WTC11 (cell line): Measurements from ENCODE around the gene MRTFB. TPM values are rescaled to one million over a fixed set of nuclear protein-coding genes. Genes with fewer than 3 reads are reported as not detected.

Experiments used
- ATAC-seq: fragments of 200-7000 bp; cut with Tn5 transposase; 2 replicates; pipeline ENCODE4 v1.10.0; 2021; ENCODE audit warnings: mild to moderate bottlenecking, moderate library complexity
- CTCF ChIA-PET: fragments of 300-600 bp; sonication (Branson Sonifier 250); formaldehyde crosslinking; loops from one replicate; lab custom pipeline; 2021; ENCODE audit warnings: antibody characterized with exemption; lab: Charles Lee
- POLR2A ChIA-PET: fragments of 350-600 bp; sonication (Branson Sonifier 250); formaldehyde crosslinking; loops from one replicate; lab custom pipeline; 2021; ENCODE audit warnings: antibody characterized with exemption; lab: Charles Lee
- DNase-seq: peaks from one replicate; pipeline ENCODE4 v3.0.0; 2021; ENCODE audit warnings: low spot score
- H3K27ac Mint-ChIP-seq: 2 replicates; pipeline ENCODE4 v1.8.0; 2021; ENCODE audit warnings: mixed read lengths
- H3K27me3 Mint-ChIP-seq: 2 replicates; pipeline ENCODE4 v1.8.0; 2021; ENCODE audit warnings: low read depth, mild to moderate bottlenecking, moderate library complexity, mixed read lengths
- H3K36me3 Mint-ChIP-seq: 2 replicates; pipeline ENCODE4 v1.8.0; 2021; ENCODE audit warnings: mixed read lengths
- H3K4me1 Mint-ChIP-seq: 2 replicates; pipeline ENCODE4 v1.8.0; 2022; ENCODE audit warnings: mixed read lengths
- H3K4me3 Mint-ChIP-seq: 2 replicates; pipeline ENCODE4 v1.8.0; 2021; ENCODE audit warnings: mild to moderate bottlenecking, moderate library complexity, mixed read lengths
- H3K9me3 Mint-ChIP-seq: 2 replicates; pipeline ENCODE4 v1.8.0; 2021; ENCODE audit warnings: mixed read lengths
- ELF4 ChIP-seq: sonication (generic); formaldehyde crosslinking; IDR thresholded peaks from 2 replicates; pipeline ENCODE4 v1.8.1; 2022; ENCODE audit warnings: low read depth, mild to moderate bottlenecking, moderate library complexity, missing genetic modification reagents
- ESRRA ChIP-seq: sonication (generic); formaldehyde crosslinking; IDR thresholded peaks from 2 replicates; pipeline ENCODE4 v1.8.1; 2022; ENCODE audit warnings: mild to moderate bottlenecking, missing genetic modification reagents, borderline replicate concordance
- ETV6 ChIP-seq: sonication (generic); formaldehyde crosslinking; IDR thresholded peaks from 2 replicates; pipeline ENCODE4 v1.8.1; 2022; ENCODE audit warnings: mild to moderate bottlenecking, missing genetic modification reagents
- GTF2I ChIP-seq: fragments of 250-450 bp; sonication (Bioruptor Pico); conservative IDR thresholded peaks from 2 replicates; pipeline ENCODE4 v1.4.0; 2021; ENCODE audit warnings: mild to moderate bottlenecking
- JUN ChIP-seq: sonication (generic); formaldehyde crosslinking; IDR thresholded peaks from 2 replicates; pipeline ENCODE4 v1.8.0; 2023; ENCODE audit warnings: mild to moderate bottlenecking, missing genetic modification reagents
- NFYB ChIP-seq: sonication (generic); formaldehyde crosslinking; conservative IDR thresholded peaks from 2 replicates; pipeline ENCODE4 v1.8.0; 2022; ENCODE audit warnings: low read depth, missing genetic modification reagents
- NR2C2 ChIP-seq: sonication (generic); formaldehyde crosslinking; IDR thresholded peaks from 2 replicates; pipeline ENCODE4 v1.8.0; 2022; ENCODE audit warnings: mild to moderate bottlenecking, missing genetic modification reagents
- NR3C1 ChIP-seq: sonication (generic); formaldehyde crosslinking; conservative IDR thresholded peaks from 2 replicates; pipeline ENCODE4 v1.8.1; 2023; ENCODE audit warnings: low read depth, mild to moderate bottlenecking, missing genetic modification reagents
- RORB ChIP-seq: fragments of 250-450 bp; sonication (Bioruptor Pico); IDR thresholded peaks from 2 replicates; pipeline ENCODE4 v1.9.0; 2021; ENCODE audit warnings: mild to moderate bottlenecking
- SP1 ChIP-seq: sonication (generic); formaldehyde crosslinking; conservative IDR thresholded peaks from 2 replicates; pipeline ENCODE4 v1.8.1; 2022; ENCODE audit warnings: missing genetic modification reagents
- TP53 ChIP-seq: sonication (generic); formaldehyde crosslinking; IDR thresholded peaks from 2 replicates; pipeline ENCODE4 v1.8.1; 2023; ENCODE audit warnings: mild to moderate bottlenecking, missing genetic modification reagents
- ZBTB21 ChIP-seq: sonication (generic); formaldehyde crosslinking; IDR thresholded peaks from 2 replicates; pipeline ENCODE4 v1.8.1; 2023; ENCODE audit warnings: mild to moderate bottlenecking, missing genetic modification reagents, borderline replicate concordance
- ZNF121 ChIP-seq: sonication (generic); formaldehyde crosslinking; IDR thresholded peaks from 2 replicates; pipeline ENCODE4 v1.8.0; 2023; ENCODE audit warnings: missing genetic modification reagents
- ZNF423 ChIP-seq: fragments of 250-450 bp; sonication (Bioruptor Pico); IDR thresholded peaks from 2 replicates; pipeline ENCODE4 v2.1.2; 2022; ENCODE audit warnings: mild to moderate bottlenecking, moderate library complexity
- total RNA-seq: library from RNA; stranded (reverse); gene quantifications from 3 replicates; pipeline ENCODE4 v1.2.3, GENCODE V29; 2021
- TF ChIP-seq, protein P1 (sequence below): sonication (generic); formaldehyde crosslinking; IDR thresholded peaks from 2 replicates; pipeline ENCODE4 v1.8.1; 2023; ENCODE audit warnings: mild to moderate bottlenecking, missing genetic modification reagents, moderate library complexity
- TF ChIP-seq, protein P2 (sequence below): sonication (generic); formaldehyde crosslinking; IDR thresholded peaks from 2 replicates; pipeline ENCODE4 v1.8.1; 2022; ENCODE audit warnings: mild to moderate bottlenecking, missing genetic modification reagents, moderate library complexity, borderline replicate concordance
- TF ChIP-seq, protein P3 (sequence below): fragments of 250-450 bp; sonication (Bioruptor Pico); IDR thresholded peaks from 2 replicates; pipeline ENCODE4 v1.9.0; 2021; ENCODE audit warnings: mild to moderate bottlenecking, borderline replicate concordance

MRTFB gene
- total RNA-seq, 1 experiment from 2014 or later, result 30.8 TPM

DNA sequence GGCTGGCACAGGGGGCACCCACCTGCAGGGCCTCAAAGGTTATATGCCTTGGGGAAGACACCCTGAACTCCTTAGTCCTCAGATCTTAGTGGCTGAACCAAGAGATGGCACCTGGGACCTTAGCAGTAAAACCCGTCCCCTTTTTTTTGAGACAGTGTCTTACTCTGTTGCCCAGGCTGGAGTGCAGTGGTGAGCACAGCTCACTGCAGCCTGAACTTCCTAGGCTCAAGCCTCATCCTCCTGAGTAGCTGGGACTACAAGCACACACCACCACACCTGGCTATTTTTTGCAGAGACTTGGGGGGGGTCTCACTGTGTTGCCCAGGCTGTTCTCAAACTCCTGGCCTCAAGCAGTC lies 237.2 kb downstream of the MRTFB start:
- H3K4me3 Mint-ChIP-seq, result no peak overlapping the region
- H3K9me3 Mint-ChIP-seq, result no peaks in the 10 kb centered on the region
- no peak for ATAC-seq
- POLR2A ChIA-PET, result no interaction called here
- H3K27ac Mint-ChIP-seq, result no peak overlapping the region; the same call in 1 of the 2 replicates
- no peak for TF ChIP-seq SP1 (CRISPR knock-in tag)
- TF ChIP-seq ZNF121 (CRISPR knock-in tag), result peak; percentile 98
- CTCF ChIA-PET, result interaction anchor here (0.7 to 1.9 kb wide), 6 partner anchors 9 to 385 kb away, joined by 3 to 6 read pairs (median 4); no protein-coding TSS in a partner anchor
- H3K4me1 Mint-ChIP-seq, result peaks cover 71% of the 10 kb centered on the region
- H3K36me3 Mint-ChIP-seq, result peaks cover 4% of the 10 kb centered on the region; the same call in 1 of the 2 replicates
- DNase-seq, result no peak
- H3K27me3 Mint-ChIP-seq, result peaks cover 5% of the 10 kb centered on the region; the same call in 1 of the 2 replicates

DNA sequence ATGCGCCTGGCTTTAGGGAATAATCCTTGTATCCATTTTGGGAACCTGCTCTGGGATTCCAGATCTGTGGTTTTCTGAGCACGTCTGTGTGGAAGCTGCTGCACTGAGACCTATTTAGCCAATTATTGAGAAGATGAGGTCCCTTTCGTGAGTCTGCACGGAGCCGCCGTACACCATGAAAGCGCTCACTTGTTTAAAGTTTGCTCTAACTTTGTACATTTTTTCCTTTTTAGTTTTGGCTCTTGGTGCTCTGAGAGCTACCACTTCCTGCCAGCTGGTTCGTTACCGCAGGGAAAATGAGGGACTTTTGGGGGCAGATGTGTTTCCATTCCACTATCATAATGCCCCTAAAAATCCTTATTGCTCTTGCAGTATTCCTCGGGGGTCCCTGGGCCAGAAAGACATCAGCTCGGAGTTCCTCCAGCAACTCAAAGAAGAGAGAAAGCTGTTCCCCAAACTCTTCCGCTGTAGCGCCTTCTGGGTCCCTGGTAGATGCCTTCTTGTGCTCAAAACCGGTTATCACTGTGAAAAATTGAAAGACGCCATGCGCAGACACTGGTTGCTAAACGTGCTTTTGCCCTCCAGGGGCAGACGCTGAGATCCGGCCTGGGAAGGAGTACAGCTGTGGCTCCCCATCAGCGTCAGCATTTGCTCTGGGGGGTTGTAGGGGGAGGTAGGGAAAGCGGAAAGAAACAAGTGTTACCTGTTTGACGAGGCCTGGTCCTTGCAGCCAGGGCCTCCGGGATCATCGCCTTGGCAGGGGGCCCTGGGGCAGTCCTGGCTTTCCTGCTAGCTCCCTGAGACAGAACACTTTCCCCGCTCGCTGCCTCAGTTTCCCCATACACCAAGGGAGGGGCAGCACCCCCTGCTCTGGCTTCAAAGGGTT lies 238.1 kb downstream of the MRTFB start:
- peak; percentile 65 for DNase-seq
- peak overlapping the region; percentile 36; the same call in 1 of the 2 replicates for H3K4me3 Mint-ChIP-seq

DNA sequence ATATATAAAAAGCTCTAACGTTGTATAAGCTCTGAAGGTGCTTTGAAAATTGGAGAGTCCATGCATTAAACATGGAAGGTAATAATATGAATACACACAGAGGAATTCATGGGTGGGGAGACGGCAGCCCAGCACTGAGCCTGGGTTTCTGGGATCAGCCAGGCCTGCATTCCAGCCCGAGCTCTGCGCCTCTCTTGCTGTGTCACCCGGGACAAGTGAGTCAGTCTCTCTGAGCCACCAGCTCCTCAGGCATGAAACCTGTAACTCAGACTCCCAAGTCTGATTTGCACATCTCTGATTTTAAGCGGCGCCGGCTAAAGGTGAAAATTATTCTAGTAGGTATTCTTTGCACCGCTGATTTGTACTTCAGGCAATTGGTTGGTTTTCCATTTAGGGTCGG lies 238.8 kb downstream of the MRTFB start:
- ATAC-seq (no peak; the same call in 1 of the 2 replicates), DNase-seq (no peak)
- H3K36me3 Mint-ChIP-seq, result peaks cover 4% of the 10 kb centered on the region; the same call in 1 of the 2 replicates
- H3K27me3 Mint-ChIP-seq, result no peaks in the 10 kb centered on the region
- H3K4me3 Mint-ChIP-seq, result no peak overlapping the region; the same call in 1 of the 2 replicates
- peaks cover 66% of the 10 kb centered on the region for H3K4me1 Mint-ChIP-seq
- H3K27ac Mint-ChIP-seq, result peak overlapping the region; percentile 95
- no peak for TF ChIP-seq ELF4 (CRISPR knock-in tag)
- TF ChIP-seq ETV6, result no peak
- no peak for TF ChIP-seq JUN
- no peak for TF ChIP-seq NFYB
- no peak for TF ChIP-seq ESRRA (CRISPR knock-in tag)
- TF ChIP-seq NR2C2 (CRISPR knock-in tag), result no peak
- TF ChIP-seq, protein P1, sequence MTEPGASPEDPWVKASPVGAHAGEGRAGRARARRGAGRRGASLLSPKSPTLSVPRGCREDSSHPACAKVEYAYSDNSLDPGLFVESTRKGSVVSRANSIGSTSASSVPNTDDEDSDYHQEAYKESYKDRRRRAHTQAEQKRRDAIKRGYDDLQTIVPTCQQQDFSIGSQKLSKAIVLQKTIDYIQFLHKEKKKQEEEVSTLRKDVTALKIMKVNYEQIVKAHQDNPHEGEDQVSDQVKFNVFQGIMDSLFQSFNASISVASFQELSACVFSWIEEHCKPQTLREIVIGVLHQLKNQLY (CRISPR knock-in tag), result no peak
- TF ChIP-seq SP1 (CRISPR knock-in tag), result no peak
- no peak for TF ChIP-seq RORB (CRISPR knock-in tag)
- no peak for TF ChIP-seq NR3C1 (CRISPR knock-in tag)
- no peaks in the 10 kb centered on the region for H3K9me3 Mint-ChIP-seq
- ChIA-PET CTCF (interaction anchor here (0.5 to 2.5 kb wide), 16 partner anchors 9 to 386 kb away, joined by 3 to 16 read pairs (median 4); no protein-coding TSS in a partner anchor), POLR2A (interaction anchor here (0.5 to 1.5 kb wide), 2 partner anchors 8 to 287 kb away, joined by 3 to 5 read pairs; no protein-coding TSS in a partner anchor)

More for the DNA sequence above, 238.1 kb downstream of the MRTFB start:
- H3K4me1 Mint-ChIP-seq, result peaks cover 71% of the 10 kb centered on the region
- peaks cover 4% of the 10 kb centered on the region; the same call in 1 of the 2 replicates for H3K27me3 Mint-ChIP-seq
- peak overlapping the region; percentile 95 for H3K27ac Mint-ChIP-seq
- H3K36me3 Mint-ChIP-seq, result peaks cover 4% of the 10 kb centered on the region; the same call in 1 of the 2 replicates
- ChIA-PET CTCF (interaction anchor here (0.5 to 2.5 kb wide), 12 partner anchors 10 to 255 kb away, joined by 3 to 16 read pairs (median 4); no protein-coding TSS in a partner anchor), POLR2A (interaction anchor here (0.5 to 1.5 kb wide), 3 partner anchors 8 to 288 kb away, joined by 3 to 5 read pairs (median 3); no protein-coding TSS in a partner anchor)
- no peaks in the 10 kb centered on the region for H3K9me3 Mint-ChIP-seq
- 0 out of 2 replicates have a peak, but pooled peaks have one; percentile 29 for TF ChIP-seq TP53 (CRISPR knock-in tag)
- TF ChIP-seq ZBTB21 (CRISPR knock-in tag), result peak; percentile 72; the same call in 1 of the 2 replicates
- TF ChIP-seq, protein P2, sequence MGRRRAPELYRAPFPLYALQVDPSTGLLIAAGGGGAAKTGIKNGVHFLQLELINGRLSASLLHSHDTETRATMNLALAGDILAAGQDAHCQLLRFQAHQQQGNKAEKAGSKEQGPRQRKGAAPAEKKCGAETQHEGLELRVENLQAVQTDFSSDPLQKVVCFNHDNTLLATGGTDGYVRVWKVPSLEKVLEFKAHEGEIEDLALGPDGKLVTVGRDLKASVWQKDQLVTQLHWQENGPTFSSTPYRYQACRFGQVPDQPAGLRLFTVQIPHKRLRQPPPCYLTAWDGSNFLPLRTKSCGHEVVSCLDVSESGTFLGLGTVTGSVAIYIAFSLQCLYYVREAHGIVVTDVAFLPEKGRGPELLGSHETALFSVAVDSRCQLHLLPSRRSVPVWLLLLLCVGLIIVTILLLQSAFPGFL (CRISPR knock-in tag), result no peak
- TF ChIP-seq, protein P3, sequence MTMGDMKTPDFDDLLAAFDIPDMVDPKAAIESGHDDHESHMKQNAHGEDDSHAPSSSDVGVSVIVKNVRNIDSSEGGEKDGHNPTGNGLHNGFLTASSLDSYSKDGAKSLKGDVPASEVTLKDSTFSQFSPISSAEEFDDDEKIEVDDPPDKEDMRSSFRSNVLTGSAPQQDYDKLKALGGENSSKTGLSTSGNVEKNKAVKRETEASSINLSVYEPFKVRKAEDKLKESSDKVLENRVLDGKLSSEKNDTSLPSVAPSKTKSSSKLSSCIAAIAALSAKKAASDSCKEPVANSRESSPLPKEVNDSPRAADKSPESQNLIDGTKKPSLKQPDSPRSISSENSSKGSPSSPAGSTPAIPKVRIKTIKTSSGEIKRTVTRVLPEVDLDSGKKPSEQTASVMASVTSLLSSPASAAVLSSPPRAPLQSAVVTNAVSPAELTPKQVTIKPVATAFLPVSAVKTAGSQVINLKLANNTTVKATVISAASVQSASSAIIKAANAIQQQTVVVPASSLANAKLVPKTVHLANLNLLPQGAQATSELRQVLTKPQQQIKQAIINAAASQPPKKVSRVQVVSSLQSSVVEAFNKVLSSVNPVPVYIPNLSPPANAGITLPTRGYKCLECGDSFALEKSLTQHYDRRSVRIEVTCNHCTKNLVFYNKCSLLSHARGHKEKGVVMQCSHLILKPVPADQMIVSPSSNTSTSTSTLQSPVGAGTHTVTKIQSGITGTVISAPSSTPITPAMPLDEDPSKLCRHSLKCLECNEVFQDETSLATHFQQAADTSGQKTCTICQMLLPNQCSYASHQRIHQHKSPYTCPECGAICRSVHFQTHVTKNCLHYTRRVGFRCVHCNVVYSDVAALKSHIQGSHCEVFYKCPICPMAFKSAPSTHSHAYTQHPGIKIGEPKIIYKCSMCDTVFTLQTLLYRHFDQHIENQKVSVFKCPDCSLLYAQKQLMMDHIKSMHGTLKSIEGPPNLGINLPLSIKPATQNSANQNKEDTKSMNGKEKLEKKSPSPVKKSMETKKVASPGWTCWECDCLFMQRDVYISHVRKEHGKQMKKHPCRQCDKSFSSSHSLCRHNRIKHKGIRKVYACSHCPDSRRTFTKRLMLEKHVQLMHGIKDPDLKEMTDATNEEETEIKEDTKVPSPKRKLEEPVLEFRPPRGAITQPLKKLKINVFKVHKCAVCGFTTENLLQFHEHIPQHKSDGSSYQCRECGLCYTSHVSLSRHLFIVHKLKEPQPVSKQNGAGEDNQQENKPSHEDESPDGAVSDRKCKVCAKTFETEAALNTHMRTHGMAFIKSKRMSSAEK (CRISPR knock-in tag), result no peak
- peak; percentile 60 for TF ChIP-seq ZNF121 (CRISPR knock-in tag)
- peak; percentile 54; the same call in 1 of the 2 replicates for TF ChIP-seq GTF2I (CRISPR knock-in tag)
- TF ChIP-seq ZNF423 (CRISPR knock-in tag), result peak; percentile 40
- TF ChIP-seq, all 79 proteins: peak for 5
- ATAC-seq, result peak; percentile 57
